RWPE1 (cell line): ENCODE data around the gene CIB2.

Experiments used
- CTCF ChIA-PET: fragments of 350-600 bp; sonication (Branson Sonifier 250); formaldehyde crosslinking; extraction: SDS; loops from one replicate; lab custom pipeline; 2021; lab: Yijun Ruan, JAX
- POLR2A ChIA-PET: fragments of 400-600 bp; formaldehyde crosslinking; extraction: SDS; loops from one replicate; lab custom pipeline; 2020; ENCODE audit warnings: antibody characterized with exemption; ENCODE audit not compliant: low non-redundant PET; lab: Yijun Ruan, JAX
- DNase-seq: peaks from one replicate; pipeline ENCODE4 v3.0.0; 2012; ENCODE audit warnings: low spot score
- H3K27ac ChIP-seq: fragments of 450-650 bp; 2 replicates; pipeline ENCODE4 v1.5.1; 2017
- TF ChIP-seq, protein P1 (sequence below): fragments of 450-650 bp; conservative IDR thresholded peaks from 2 replicates; pipeline ENCODE4 v1.5.1; 2017; ENCODE audit warnings: low read depth, mild to moderate bottlenecking

The CIB2 gene

GRCh38 chr15:78174401-78174800 lies 43.2 kb upstream of the CIB2 start:
- ChIA-PET CTCF (interaction anchor here (2.3 kb wide), 1 partner anchor 21 kb away, joined by 8 read pairs; no protein-coding TSS in a partner anchor), POLR2A (no interaction called here)
- no peak for DNase-seq
- H3K27ac ChIP-seq, result no peak overlapping the region
- TF ChIP-seq, protein P1, sequence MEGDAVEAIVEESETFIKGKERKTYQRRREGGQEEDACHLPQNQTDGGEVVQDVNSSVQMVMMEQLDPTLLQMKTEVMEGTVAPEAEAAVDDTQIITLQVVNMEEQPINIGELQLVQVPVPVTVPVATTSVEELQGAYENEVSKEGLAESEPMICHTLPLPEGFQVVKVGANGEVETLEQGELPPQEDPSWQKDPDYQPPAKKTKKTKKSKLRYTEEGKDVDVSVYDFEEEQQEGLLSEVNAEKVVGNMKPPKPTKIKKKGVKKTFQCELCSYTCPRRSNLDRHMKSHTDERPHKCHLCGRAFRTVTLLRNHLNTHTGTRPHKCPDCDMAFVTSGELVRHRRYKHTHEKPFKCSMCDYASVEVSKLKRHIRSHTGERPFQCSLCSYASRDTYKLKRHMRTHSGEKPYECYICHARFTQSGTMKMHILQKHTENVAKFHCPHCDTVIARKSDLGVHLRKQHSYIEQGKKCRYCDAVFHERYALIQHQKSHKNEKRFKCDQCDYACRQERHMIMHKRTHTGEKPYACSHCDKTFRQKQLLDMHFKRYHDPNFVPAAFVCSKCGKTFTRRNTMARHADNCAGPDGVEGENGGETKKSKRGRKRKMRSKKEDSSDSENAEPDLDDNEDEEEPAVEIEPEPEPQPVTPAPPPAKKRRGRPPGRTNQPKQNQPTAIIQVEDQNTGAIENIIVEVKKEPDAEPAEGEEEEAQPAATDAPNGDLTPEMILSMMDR, result no peak

DNA sequence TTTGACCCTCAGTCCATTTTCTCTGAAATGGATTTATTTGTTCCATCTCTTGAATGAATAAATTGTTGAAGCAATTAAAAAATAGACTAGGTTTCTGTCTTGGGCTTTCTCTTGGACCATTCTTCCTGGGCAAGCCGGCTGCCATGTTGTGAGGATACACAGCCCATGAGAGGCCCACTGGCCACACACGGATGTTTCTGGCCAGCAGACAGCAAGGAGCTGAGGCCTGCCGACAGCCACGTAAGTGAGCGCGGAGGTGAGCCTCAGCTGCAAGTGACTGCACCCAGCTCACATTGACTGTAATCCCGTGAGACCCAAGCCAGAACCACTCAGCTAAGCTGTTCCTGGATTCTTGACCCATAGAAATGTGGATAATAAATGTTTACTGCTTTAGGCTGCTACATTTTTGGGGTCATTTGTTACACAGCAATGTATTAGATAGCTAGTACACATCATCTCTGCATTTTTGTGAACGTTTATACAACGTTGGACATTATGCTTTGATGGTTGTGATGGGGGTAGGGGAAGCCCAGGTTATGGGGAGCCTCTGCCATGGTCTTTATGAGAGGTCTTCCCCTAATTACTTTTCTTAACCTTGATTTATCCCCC lies 40.7 kb upstream of the CIB2 start:
- no peak for DNase-seq
- ChIA-PET CTCF (interaction anchor here (0.8 kb wide), 1 partner anchor 40 kb away, joined by 3 read pairs; no protein-coding TSS in a partner anchor), POLR2A (no interaction called here)
- TF ChIP-seq, protein P1, result no peak
- H3K27ac ChIP-seq, result no peak overlapping the region

GRCh38 chr15:78170848-78171773 lies 39.9 kb upstream of the CIB2 start:
- CTCF ChIA-PET, result no interaction called here
- TF ChIP-seq, protein P1, result no peak
- no peak overlapping the region for H3K27ac ChIP-seq
- POLR2A ChIA-PET, result no interaction called here
- no peak for DNase-seq

GRCh38 chr15:78168608-78169007 lies 37.4 kb upstream of the CIB2 start:
- ChIA-PET CTCF (interaction anchor here (0.6 kb wide), 2 partner anchors 509 to 702 kb away, joined by 3 to 5 read pairs; no protein-coding TSS in a partner anchor), POLR2A (no interaction called here)
- no peak for DNase-seq
- no peak overlapping the region for H3K27ac ChIP-seq
- TF ChIP-seq, protein P1, result no peak

GRCh38 chr15:78167227-78167888 lies 36.1 kb upstream of the CIB2 start:
- TF ChIP-seq, protein P1, result no peak
- CTCF ChIA-PET, result no interaction called here
- POLR2A ChIA-PET, result no interaction called here
- no peak overlapping the region for H3K27ac ChIP-seq
- DNase-seq, result no peak

GRCh38 chr15:78164010-78164409 lies 32.8 kb upstream of the CIB2 start:
- TF ChIP-seq, protein P1, result no peak
- no peak for DNase-seq
- no peak overlapping the region for H3K27ac ChIP-seq
- ChIA-PET CTCF (no interaction called here), POLR2A (no interaction called here)
